CD4-positive, alpha-beta T cell (primary cell): ENCODE results near the gene TMEM200B. TPM values are rescaled to one million over a fixed set of nuclear protein-coding genes. Genes with fewer than 3 reads are reported as not detected.

Experiments used
- ATAC-seq: fragments of 200-7000 bp; cut with Tn5 transposase; one replicate; pipeline ENCODE4 v1.10.0; 2022; ENCODE audit warnings: mild to moderate bottlenecking; ENCODE audit not compliant: poor library complexity
- CTCF ChIA-PET: fragments of 350-600 bp; sonication (Branson Sonifier 250); formaldehyde crosslinking; loops from one replicate; lab custom pipeline; 2021; ENCODE audit warnings: antibody characterized with exemption, inconsistent platforms; lab: Charles Lee
- POLR2A ChIA-PET: fragments of 350-600 bp; sonication (Branson Sonifier 250); formaldehyde crosslinking; loops from one replicate; lab custom pipeline; 2021; ENCODE audit warnings: antibody characterized with exemption, inconsistent platforms; lab: Charles Lee
- DNase-seq, 14 experiments: peaks; one replicate each; pipeline ENCODE4 v3.0.0-alpha.2; 2013 to 2020; ENCODE audit warnings: mixed read lengths in 2 of 14
- H3K27ac ChIP-seq, 2 donors: one replicate each; pipeline versions ENCODE4 v1.5.1 to v1.7.0; 2013; ENCODE audit warnings: low read length in 2 of 2, low read depth in 1 of 2, mild to moderate bottlenecking in 1 of 2
- H3K27me3 ChIP-seq, 2 experiments: 1 replicate in 1 of 2; 2 replicates in 1 of 2; pipeline versions ENCODE4 v1.6.1 to v1.7.0; 2013; ENCODE audit warnings: low read length in 2 of 2, control low read depth in 1 of 2, mild to moderate bottlenecking in 1 of 2, moderate library complexity in 1 of 2; ENCODE audit not compliant: insufficient read depth in 2 of 2, control insufficient read depth in 1 of 2
- H3K36me3 ChIP-seq: one replicate; pipeline ENCODE4 v1.6.1; 2013; ENCODE audit warnings: low read length, control low read depth; ENCODE audit not compliant: insufficient read depth
- H3K4me1 ChIP-seq: one replicate; pipeline ENCODE4 v1.6.1; 2013; ENCODE audit warnings: low read length, control low read depth; ENCODE audit not compliant: insufficient read depth
- H3K4me3 ChIP-seq: one replicate; pipeline ENCODE4 v1.5.1; 2013; ENCODE audit warnings: mild to moderate bottlenecking, low read length, moderate library complexity
- H3K9me3 ChIP-seq, 2 experiments: 1 replicate in 1 of 2; 2 replicates in 1 of 2; pipeline versions ENCODE4 v1.6.1 to v1.7.0; 2013; ENCODE audit warnings: low read length in 2 of 2, mild to moderate bottlenecking in 2 of 2, control low read depth in 1 of 2, moderate library complexity in 1 of 2; ENCODE audit not compliant: control insufficient read depth in 1 of 2, insufficient read depth in 1 of 2
- H3K27ac Mint-ChIP-seq: one replicate; pipeline ENCODE4 v1.8.0; 2020; ENCODE audit warnings: mixed read lengths
- H3K27me3 Mint-ChIP-seq: one replicate; pipeline ENCODE4 v1.8.0; 2021; ENCODE audit warnings: mixed read lengths
- H3K36me3 Mint-ChIP-seq: one replicate; pipeline ENCODE4 v1.8.0; 2021; ENCODE audit warnings: low read depth, mixed read lengths
- H3K4me1 Mint-ChIP-seq: one replicate; pipeline ENCODE4 v1.8.0; 2021; ENCODE audit warnings: low read depth, mixed read lengths
- H3K4me3 Mint-ChIP-seq: one replicate; pipeline ENCODE4 v1.8.0; 2020; ENCODE audit warnings: mild to moderate bottlenecking, mixed read lengths
- H3K9me3 Mint-ChIP-seq: one replicate; pipeline ENCODE4 v1.8.0; 2020; ENCODE audit warnings: mixed read lengths
- intact Hi-C, 2 experiments: fragments of 100-400 bp; cut with DNase I in 1 of 2; cut with micrococcal nuclease in 1 of 2; formaldehyde crosslinking; loops; one replicate each; pipeline versions ENCODE4 v1.15.1 to v1.9.0; 2023 to 2025; cut with DNase I, micrococcal nuclease
- total RNA-seq, 174 experiments: library from RNA in 2 of 174; stranded (reverse) in 2 of 174; gene quantifications; one replicate each; pipeline ENCODE4 v1.2.3 and lab custom pipeline; 2021 to 2026
- TF ChIP-seq, protein P1 (sequence below): fragments of 200-600 bp; IDR thresholded peaks from one replicate; pipeline ENCODE4 v1.8.0; 2022; ENCODE audit warnings: antibody characterized with exemption, mild to moderate bottlenecking

The TMEM200B gene
- total RNA-seq, 2 experiments from 2014 or later: not detected

DNA sequence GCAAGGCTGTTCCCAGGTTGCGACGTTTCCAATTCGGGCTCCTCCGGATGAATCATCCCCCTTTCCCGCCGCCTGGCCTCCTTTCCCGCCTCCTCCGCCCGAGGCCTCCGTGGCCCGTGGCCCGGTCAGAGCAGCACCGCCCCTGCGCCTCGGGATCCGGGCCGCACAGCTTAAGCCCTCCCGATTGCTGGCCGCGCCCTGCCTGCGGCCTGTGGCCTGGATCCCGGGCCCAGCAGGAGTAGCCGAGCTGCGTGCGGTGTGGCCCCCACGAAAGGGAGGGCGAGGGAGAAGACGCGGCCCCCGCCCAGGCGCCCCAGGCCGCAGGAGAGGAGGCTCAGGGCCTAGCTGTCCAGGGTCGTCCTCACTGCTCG lies 1.0 kb downstream of the TMEM200B start:
- Histone ChIP-seq H3K9me3 (peaks cover 0 to 3% of the 10 kb centered on the region in 2 experiments), H3K36me3 (peaks cover 11% of the 10 kb centered on the region), H3K4me3 (peak overlapping the region; percentile 43), H3K27ac (no peak overlapping the region), H3K27me3 (peaks cover 25 to 44% of the 10 kb centered on the region in 2 experiments), H3K4me1 (peaks cover 41% of the 10 kb centered on the region)
- ATAC-seq (no peak), DNase-seq (peak in 1 of 14 experiments; percentile 34)
- ChIA-PET CTCF (no interaction called here), POLR2A (interaction anchor here (1.8 kb wide), 1 partner anchor 59 kb away, joined by 16 read pairs; the partner anchor contains the start of gene SRSF4)
- Mint-ChIP-seq H3K27ac (no peak overlapping the region), H3K27me3 (peaks cover 21% of the 10 kb centered on the region), H3K36me3 (peaks cover 20% of the 10 kb centered on the region), H3K4me3 (peak overlapping the region; percentile 74), H3K4me1 (peaks cover 8% of the 10 kb centered on the region), H3K9me3 (no peaks in the 10 kb centered on the region)
- intact Hi-C loops: loop anchor here (10.0 kb wide), 2 partner anchors 52 to 82 kb away; no protein-coding TSS in a partner anchor
- TF ChIP-seq, protein P1, sequence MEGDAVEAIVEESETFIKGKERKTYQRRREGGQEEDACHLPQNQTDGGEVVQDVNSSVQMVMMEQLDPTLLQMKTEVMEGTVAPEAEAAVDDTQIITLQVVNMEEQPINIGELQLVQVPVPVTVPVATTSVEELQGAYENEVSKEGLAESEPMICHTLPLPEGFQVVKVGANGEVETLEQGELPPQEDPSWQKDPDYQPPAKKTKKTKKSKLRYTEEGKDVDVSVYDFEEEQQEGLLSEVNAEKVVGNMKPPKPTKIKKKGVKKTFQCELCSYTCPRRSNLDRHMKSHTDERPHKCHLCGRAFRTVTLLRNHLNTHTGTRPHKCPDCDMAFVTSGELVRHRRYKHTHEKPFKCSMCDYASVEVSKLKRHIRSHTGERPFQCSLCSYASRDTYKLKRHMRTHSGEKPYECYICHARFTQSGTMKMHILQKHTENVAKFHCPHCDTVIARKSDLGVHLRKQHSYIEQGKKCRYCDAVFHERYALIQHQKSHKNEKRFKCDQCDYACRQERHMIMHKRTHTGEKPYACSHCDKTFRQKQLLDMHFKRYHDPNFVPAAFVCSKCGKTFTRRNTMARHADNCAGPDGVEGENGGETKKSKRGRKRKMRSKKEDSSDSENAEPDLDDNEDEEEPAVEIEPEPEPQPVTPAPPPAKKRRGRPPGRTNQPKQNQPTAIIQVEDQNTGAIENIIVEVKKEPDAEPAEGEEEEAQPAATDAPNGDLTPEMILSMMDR: no peak

DNA sequence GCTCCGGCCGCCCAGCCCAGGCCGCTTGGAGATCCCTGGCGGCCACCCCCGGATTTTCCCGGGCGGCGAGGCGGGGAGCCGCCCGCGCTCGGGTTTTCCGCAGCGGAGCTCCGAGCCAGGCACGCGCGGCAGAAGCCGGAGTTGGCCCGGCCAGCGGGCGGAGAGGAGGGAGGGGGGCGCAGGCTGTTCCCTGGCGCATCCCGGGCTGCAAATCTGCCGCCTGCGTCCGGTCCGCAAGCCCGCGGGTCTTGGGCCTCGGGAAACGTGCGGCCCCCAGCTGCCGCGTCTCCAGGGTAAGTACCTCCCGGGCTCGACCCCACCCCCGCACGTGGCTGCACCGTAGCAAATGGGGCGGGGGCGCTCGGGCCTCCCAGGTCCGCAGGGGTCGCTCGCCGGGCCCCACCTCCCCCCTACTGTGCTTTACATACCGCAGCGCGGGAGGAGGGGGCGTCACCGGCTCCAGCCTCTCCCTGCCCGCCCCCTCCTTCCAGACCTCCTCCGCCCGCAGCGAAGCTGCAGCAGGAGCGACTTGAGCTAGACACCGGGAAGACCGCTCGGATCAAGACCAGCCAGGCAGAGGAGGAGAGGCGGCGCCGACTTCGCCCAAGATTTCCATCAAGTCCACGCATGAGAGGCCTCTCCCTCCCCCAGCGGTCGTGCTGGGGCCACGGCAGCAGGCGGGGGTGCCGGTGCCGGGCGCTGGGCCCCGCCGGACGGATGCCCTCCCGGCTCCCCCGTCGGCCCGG lies 1.6 kb downstream of the TMEM200B start:
- ATAC-seq: no peak
- Histone ChIP-seq H3K27ac (no peak overlapping the region), H3K4me1 (peaks cover 41% of the 10 kb centered on the region), H3K9me3 (peaks cover 0 to 3% of the 10 kb centered on the region in 2 experiments), H3K36me3 (peaks cover 16% of the 10 kb centered on the region), H3K4me3 (no peak overlapping the region), H3K27me3 (peaks cover 25 to 44% of the 10 kb centered on the region in 2 experiments)
- ChIA-PET POLR2A (interaction anchor here (0.8 to 1.8 kb wide), 5 partner anchors 9 to 541 kb away, joined by 3 to 16 read pairs (median 3); partner anchors contain the start of genes EPB41 and SRSF4), CTCF (no interaction called here)
- Mint-ChIP-seq H3K27me3 (peaks cover 21% of the 10 kb centered on the region), H3K9me3 (no peaks in the 10 kb centered on the region), H3K27ac (no peak overlapping the region), H3K4me1 (peaks cover 8% of the 10 kb centered on the region), H3K36me3 (peaks cover 26% of the 10 kb centered on the region), H3K4me3 (peak overlapping the region; percentile 66)
- intact Hi-C loops: loop anchor here (2.0 to 10.0 kb wide), 4 partner anchors 53 to 239 kb away; no protein-coding TSS in a partner anchor
- TF ChIP-seq, protein P1: no peak
- peak in 3 of 14 experiments; percentile 34 to 39 (median 39) for DNase-seq

DNA sequence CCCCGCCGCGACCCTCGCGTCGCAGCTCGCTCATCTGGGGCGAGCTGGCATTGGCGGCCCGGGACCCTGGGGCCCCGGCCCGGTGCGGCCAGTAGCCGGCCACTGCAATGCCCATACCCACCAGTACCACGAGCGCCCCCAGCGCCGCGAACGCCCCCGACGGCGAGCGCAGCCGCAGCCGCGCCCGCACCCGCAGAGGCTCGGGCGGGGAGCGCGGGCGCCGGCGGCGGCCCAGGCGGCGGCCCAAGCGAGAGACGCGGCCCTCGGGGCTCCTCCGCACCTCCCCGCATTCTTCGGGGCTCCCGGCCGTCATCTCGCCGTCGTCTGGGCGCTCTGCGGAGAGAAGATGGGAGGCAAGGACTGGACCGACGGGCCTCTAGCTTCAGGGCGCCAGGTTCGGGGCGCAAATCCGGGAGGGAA lies 2.2 kb downstream of the TMEM200B start:
- CTCF ChIA-PET: no interaction called here
- H3K36me3 ChIP-seq: peaks cover 22% of the 10 kb centered on the region
- intact Hi-C loops: loop anchor here (2.0 to 10.0 kb wide), 4 partner anchors 53 to 239 kb away; no protein-coding TSS in a partner anchor
- no peaks in the 10 kb centered on the region for H3K9me3 Mint-ChIP-seq
- H3K4me3 Mint-ChIP-seq: no peak overlapping the region
- TF ChIP-seq, protein P1: peak; percentile 10
- POLR2A ChIA-PET: interaction anchor here (0.8 to 1.8 kb wide), 5 partner anchors 9 to 541 kb away, joined by 3 to 16 read pairs (median 3); partner anchors contain the start of genes EPB41 and SRSF4
- H3K9me3 ChIP-seq: peaks cover 0 to 3% of the 10 kb centered on the region in 2 experiments
- H3K36me3 Mint-ChIP-seq: peaks cover 31% of the 10 kb centered on the region
- peaks cover 25 to 44% of the 10 kb centered on the region in 2 experiments for H3K27me3 ChIP-seq
- H3K4me3 ChIP-seq: no peak overlapping the region
- peaks cover 41% of the 10 kb centered on the region for H3K4me1 ChIP-seq
- DNase-seq (peak in 1 of 14 experiments; percentile 31), ATAC-seq (no peak)
- H3K27ac Mint-ChIP-seq: no peak overlapping the region
- no peak overlapping the region for H3K27ac ChIP-seq
- H3K4me1 Mint-ChIP-seq: peaks cover 8% of the 10 kb centered on the region
- H3K27me3 Mint-ChIP-seq: peaks cover 21% of the 10 kb centered on the region
